ENCODE data around the gene SPATS2. TPM values are rescaled to one million over a fixed set of nuclear protein-coding genes. Genes with fewer than 3 reads are reported as not detected.

SPATS2 gene
- total and polyA plus RNA-seq, 10 of the 15 experiments (the other 5 are each of a cell fraction or from before 2014, with no cell fraction given) = 9.0 to 54.2 (median 27.5) TPM

GRCh38 chr12:49422114-49422513, 54.9 kb downstream of the SPATS2 start (continued):
- TF ChIP-seq MLLT1 (IDR thresholded peaks at IDR 0.05) (no peak), EGR1 (IDR thresholded peaks at IDR 0.05; ENCODE audit: borderline replicate concordance in 1 of 2, low read depth in 2 of 2, low read length in 2 of 2) (no peak), NFYA (IDR thresholded peaks at IDR 0.05; ENCODE audit: borderline replicate concordance, low read depth, low read length) (no peak), TCF7 (IDR thresholded peaks at IDR 0.05; ENCODE audit: borderline replicate concordance) (no peak), JUND (IDR thresholded peaks at IDR 0.05; ENCODE audit: low read depth, low read length) (no peak), ZNF622 (IDR thresholded peaks at IDR 0.05) (no peak)
- TF ChIP-seq, protein P1, sequence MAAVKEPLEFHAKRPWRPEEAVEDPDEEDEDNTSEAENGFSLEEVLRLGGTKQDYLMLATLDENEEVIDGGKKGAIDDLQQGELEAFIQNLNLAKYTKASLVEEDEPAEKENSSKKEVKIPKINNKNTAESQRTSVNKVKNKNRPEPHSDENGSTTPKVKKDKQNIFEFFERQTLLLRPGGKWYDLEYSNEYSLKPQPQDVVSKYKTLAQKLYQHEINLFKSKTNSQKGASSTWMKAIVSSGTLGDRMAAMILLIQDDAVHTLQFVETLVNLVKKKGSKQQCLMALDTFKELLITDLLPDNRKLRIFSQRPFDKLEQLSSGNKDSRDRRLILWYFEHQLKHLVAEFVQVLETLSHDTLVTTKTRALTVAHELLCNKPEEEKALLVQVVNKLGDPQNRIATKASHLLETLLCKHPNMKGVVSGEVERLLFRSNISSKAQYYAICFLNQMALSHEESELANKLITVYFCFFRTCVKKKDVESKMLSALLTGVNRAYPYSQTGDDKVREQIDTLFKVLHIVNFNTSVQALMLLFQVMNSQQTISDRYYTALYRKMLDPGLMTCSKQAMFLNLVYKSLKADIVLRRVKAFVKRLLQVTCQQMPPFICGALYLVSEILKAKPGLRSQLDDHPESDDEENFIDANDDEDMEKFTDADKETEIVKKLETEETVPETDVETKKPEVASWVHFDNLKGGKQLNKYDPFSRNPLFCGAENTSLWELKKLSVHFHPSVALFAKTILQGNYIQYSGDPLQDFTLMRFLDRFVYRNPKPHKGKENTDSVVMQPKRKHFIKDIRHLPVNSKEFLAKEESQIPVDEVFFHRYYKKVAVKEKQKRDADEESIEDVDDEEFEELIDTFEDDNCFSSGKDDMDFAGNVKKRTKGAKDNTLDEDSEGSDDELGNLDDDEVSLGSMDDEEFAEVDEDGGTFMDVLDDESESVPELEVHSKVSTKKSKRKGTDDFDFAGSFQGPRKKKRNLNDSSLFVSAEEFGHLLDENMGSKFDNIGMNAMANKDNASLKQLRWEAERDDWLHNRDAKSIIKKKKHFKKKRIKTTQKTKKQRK (IDR thresholded peaks at IDR 0.05; ENCODE audit: low read depth, low read length) = no peak
